Caco-2 (cell line): ENCODE results near the gene PCID2. TPM values are rescaled to one million over a fixed set of nuclear protein-coding genes. Genes with fewer than 3 reads are reported as not detected.
A peak's percentile ranks its signal among the peaks of the same experiment; 100 is the strongest.

ENCODE experiments used
- BruUV-seq: library from RNA; stranded (reverse); fragments of 400-500 nt; replicated peaks from 2 replicates; lab custom pipeline; 2021; lab: Mats Ljungman, UMichigan
- CTCF ChIA-PET: fragments of 300-600 bp; sonication (Branson Sonifier 250); formaldehyde crosslinking; loops from one replicate; lab custom pipeline; 2022; ENCODE audit warnings: antibody characterized with exemption; lab: Charles Lee
- POLR2A ChIA-PET: fragments of 300-600 bp; sonication (Branson Sonifier 250); formaldehyde crosslinking; loops from one replicate; lab custom pipeline; 2022; ENCODE audit warnings: antibody characterized with exemption; lab: Charles Lee
- DNase-seq, 2 experiments: peaks; one replicate each; pipeline versions ENCODE4 v3.0.0 to v3.0.0-alpha.2; 2020 to 2022
- H3K27me3 ChIP-seq: replicated peaks from 2 replicates; pipeline ENCODE4 v1.6.0; 2011; ENCODE audit warnings: low read length; ENCODE audit not compliant: control insufficient read depth, insufficient read depth
- H3K36me3 ChIP-seq: 2 replicates; pipeline ENCODE4 v1.5.1; 2011; ENCODE audit warnings: low read length; ENCODE audit not compliant: control insufficient read depth, insufficient read depth
- H3K4me1 ChIP-seq: fragments of 250-450 bp; sonication (Bioruptor Pico); 2 replicates; pipeline ENCODE4 v1.5.1; 2020; ENCODE audit warnings: mild to moderate bottlenecking
- H3K4me3 ChIP-seq: 2 replicates; pipeline ENCODE4 v1.5.1; 2011; ENCODE audit warnings: low read depth, mild to moderate bottlenecking, control low read depth, low read length
- H3K9me3 ChIP-seq: fragments of 250-450 bp; sonication (Bioruptor Pico); 2 replicates; pipeline ENCODE4 v1.5.1; 2020; ENCODE audit warnings: mild to moderate bottlenecking, moderate library complexity
- H3K27ac Mint-ChIP-seq: one replicate; pipeline ENCODE4 v1.8.0; 2022; ENCODE audit warnings: mixed read lengths; ENCODE audit not compliant: unreplicated experiment
- H3K27me3 Mint-ChIP-seq: one replicate; pipeline ENCODE4 v1.8.0; 2022; ENCODE audit warnings: mixed read lengths; ENCODE audit not compliant: insufficient read depth, unreplicated experiment
- H3K36me3 Mint-ChIP-seq: one replicate; pipeline ENCODE4 v1.8.0; 2022; ENCODE audit warnings: mild to moderate bottlenecking, mixed read lengths; ENCODE audit not compliant: insufficient read depth, unreplicated experiment
- H3K4me1 Mint-ChIP-seq: one replicate; pipeline ENCODE4 v1.8.0; 2022; ENCODE audit warnings: low read depth, mixed read lengths; ENCODE audit not compliant: unreplicated experiment
- H3K4me3 Mint-ChIP-seq: one replicate; pipeline ENCODE4 v1.8.0; 2022; ENCODE audit warnings: mild to moderate bottlenecking, moderate library complexity, mixed read lengths; ENCODE audit not compliant: unreplicated experiment
- H3K9me3 Mint-ChIP-seq: one replicate; pipeline ENCODE4 v1.8.0; 2022; ENCODE audit warnings: mixed read lengths; ENCODE audit not compliant: unreplicated experiment
- intact Hi-C: fragments of 100-400 bp; cut with micrococcal nuclease; formaldehyde crosslinking; loops from one replicate; pipeline ENCODE4 v1.10.0; 2022; ENCODE audit not compliant: unreplicated experiment
- total RNA-seq: library from RNA; stranded (reverse); gene quantifications from 2 replicates; pipeline ENCODE4 v1.2.3, GENCODE V29; 2022
- TF ChIP-seq, protein P1 (sequence below), 2 experiments: fragments of 200-600 bp in 1 of 2; IDR thresholded peaks; 1 replicate in 1 of 2; 2 replicates in 1 of 2; pipeline versions ENCODE4 v1.5.1 to v1.8.0; 2011 to 2022; ENCODE audit warnings: antibody characterized with exemption in 1 of 2, control low read depth in 1 of 2, inconsistent platforms in 1 of 2, low read depth in 1 of 2, low read length in 1 of 2, mild to moderate bottlenecking in 1 of 2, moderate library complexity in 1 of 2; ENCODE audit not compliant: insufficient read depth in 1 of 2, severe bottlenecking in 1 of 2, unreplicated experiment in 1 of 2

PCID2 gene
- total RNA-seq, 1 experiment from 2014 or later = 81.5 TPM

- Mint-ChIP-seq H3K4me3 (no peak overlapping the region), H3K27ac (peak overlapping the region; percentile 60), H3K4me1 (peaks cover 10% of the 10 kb centered on the region), H3K9me3 (no peaks in the 10 kb centered on the region), H3K27me3 (no peaks in the 10 kb centered on the region), H3K36me3 (peaks cover 58% of the 10 kb centered on the region)
- intact Hi-C loops = no loop called here
- DNase-seq = no peak
- ChIA-PET POLR2A (no interaction called here), CTCF (no interaction called here)
- BruUV-seq = no TSS peak
- peaks cover 9% of the 10 kb centered on the region for H3K36me3 ChIP-seq
- H3K4me3 ChIP-seq = no peak overlapping the region
- H3K27me3 ChIP-seq = no peaks in the 10 kb centered on the region
- TF ChIP-seq, protein P1, sequence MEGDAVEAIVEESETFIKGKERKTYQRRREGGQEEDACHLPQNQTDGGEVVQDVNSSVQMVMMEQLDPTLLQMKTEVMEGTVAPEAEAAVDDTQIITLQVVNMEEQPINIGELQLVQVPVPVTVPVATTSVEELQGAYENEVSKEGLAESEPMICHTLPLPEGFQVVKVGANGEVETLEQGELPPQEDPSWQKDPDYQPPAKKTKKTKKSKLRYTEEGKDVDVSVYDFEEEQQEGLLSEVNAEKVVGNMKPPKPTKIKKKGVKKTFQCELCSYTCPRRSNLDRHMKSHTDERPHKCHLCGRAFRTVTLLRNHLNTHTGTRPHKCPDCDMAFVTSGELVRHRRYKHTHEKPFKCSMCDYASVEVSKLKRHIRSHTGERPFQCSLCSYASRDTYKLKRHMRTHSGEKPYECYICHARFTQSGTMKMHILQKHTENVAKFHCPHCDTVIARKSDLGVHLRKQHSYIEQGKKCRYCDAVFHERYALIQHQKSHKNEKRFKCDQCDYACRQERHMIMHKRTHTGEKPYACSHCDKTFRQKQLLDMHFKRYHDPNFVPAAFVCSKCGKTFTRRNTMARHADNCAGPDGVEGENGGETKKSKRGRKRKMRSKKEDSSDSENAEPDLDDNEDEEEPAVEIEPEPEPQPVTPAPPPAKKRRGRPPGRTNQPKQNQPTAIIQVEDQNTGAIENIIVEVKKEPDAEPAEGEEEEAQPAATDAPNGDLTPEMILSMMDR (IDR thresholded peaks at IDR 0.05; ENCODE audit: insufficient read depth in 1 of 2, low read depth in 1 of 2, low read length in 1 of 2, severe bottlenecking in 1 of 2, unreplicated experiment in 1 of 2) = peak in 1 of 2 experiments; percentile 25
- peaks cover 30% of the 10 kb centered on the region for H3K4me1 ChIP-seq
- H3K9me3 ChIP-seq = no peaks in the 10 kb centered on the region
Observed at GRCh38 chr13:113220877-113221276, 12.4 kb upstream of the PCID2 start.

DNA sequence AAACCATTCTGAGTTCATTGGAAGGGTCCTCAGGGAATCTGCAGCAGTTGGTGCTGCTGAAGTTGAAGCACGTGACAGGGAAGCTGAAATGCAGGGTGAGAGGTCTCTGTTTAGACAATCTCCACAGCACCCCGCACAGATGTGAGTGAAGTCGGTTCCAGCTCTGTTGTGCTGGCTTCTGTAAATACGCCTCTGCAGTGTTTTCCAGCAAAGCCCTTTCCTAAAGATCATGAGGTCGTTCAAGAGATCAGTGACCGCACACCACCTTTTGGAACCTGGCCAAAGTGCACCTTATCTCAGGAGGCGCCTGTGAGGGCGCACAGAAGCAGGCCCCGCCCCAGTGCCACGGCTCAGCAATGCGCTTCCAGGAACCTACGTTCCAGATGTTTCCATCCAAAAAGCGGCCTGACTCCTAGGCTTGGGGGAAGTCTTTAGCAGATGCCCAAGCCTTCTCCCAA, 11.7 kb upstream of the PCID2 start:
- Histone ChIP-seq H3K9me3 (no peaks in the 10 kb centered on the region), H3K27me3 (no peaks in the 10 kb centered on the region), H3K4me3 (no peak overlapping the region), H3K4me1 (peaks cover 30% of the 10 kb centered on the region), H3K36me3 (peaks cover 9% of the 10 kb centered on the region)
- BruUV-seq = no TSS peak
- POLR2A ChIA-PET = interaction anchor here (1.3 kb wide), 1 partner anchor 11 kb away, joined by 3 read pairs; the partner anchor contains the start of gene CUL4A
- H3K36me3 Mint-ChIP-seq = peaks cover 51% of the 10 kb centered on the region
- H3K27me3 Mint-ChIP-seq = no peaks in the 10 kb centered on the region
- H3K9me3 Mint-ChIP-seq = no peaks in the 10 kb centered on the region
- intact Hi-C loops = no loop called here
- no peak overlapping the region for H3K4me3 Mint-ChIP-seq
- DNase-seq = peak in 1 of 2 experiments; percentile 28
- peak overlapping the region; percentile 60 for H3K27ac Mint-ChIP-seq
- TF ChIP-seq, protein P1 (IDR thresholded peaks at IDR 0.05; ENCODE audit: insufficient read depth in 1 of 2, low read depth in 1 of 2, low read length in 1 of 2, severe bottlenecking in 1 of 2, unreplicated experiment in 1 of 2) = no peak
- H3K4me1 Mint-ChIP-seq = peaks cover 10% of the 10 kb centered on the region
- CTCF ChIA-PET = interaction anchor here (0.9 kb wide), 1 partner anchor 185 kb away, joined by 3 read pairs; no protein-coding TSS in a partner anchor

GRCh38 chr13:113219256-113219940, 10.9 kb upstream of the PCID2 start:
- no peaks in the 10 kb centered on the region for H3K9me3 Mint-ChIP-seq
- peaks cover 30% of the 10 kb centered on the region for H3K4me1 ChIP-seq
- CTCF ChIA-PET = interaction anchor here (0.9 kb wide), 1 partner anchor 184 kb away, joined by 3 read pairs; no protein-coding TSS in a partner anchor
- H3K9me3 ChIP-seq = no peaks in the 10 kb centered on the region
- H3K36me3 Mint-ChIP-seq = peaks cover 43% of the 10 kb centered on the region
- TF ChIP-seq, protein P1 (IDR thresholded peaks at IDR 0.05; ENCODE audit: insufficient read depth in 1 of 2, low read depth in 1 of 2, low read length in 1 of 2, severe bottlenecking in 1 of 2, unreplicated experiment in 1 of 2) = no peak
- H3K4me3 Mint-ChIP-seq = no peak overlapping the region
- no peaks in the 10 kb centered on the region for H3K27me3 Mint-ChIP-seq
- no peak for DNase-seq
- intact Hi-C loops = no loop called here
- H3K27ac Mint-ChIP-seq = peak overlapping the region; percentile 60
- H3K4me1 Mint-ChIP-seq = peaks cover 10% of the 10 kb centered on the region
- no peak overlapping the region for H3K4me3 ChIP-seq
- POLR2A ChIA-PET = interaction anchor here (1.3 kb wide), 1 partner anchor 10 kb away, joined by 3 read pairs; the partner anchor contains the start of gene CUL4A
- no peaks in the 10 kb centered on the region for H3K27me3 ChIP-seq
- H3K36me3 ChIP-seq = peaks cover 9% of the 10 kb centered on the region
- BruUV-seq = no TSS peak
